Upper lobe of left lung (tissue), 4 donors: ENCODE measurements around the gene UST.

Experiments used
- CTCF ChIP-seq, 6 experiments: fragments of 450-650 bp in 4 of 6; fragments of 200-600 bp in 2 of 6; sonication (generic) in 2 of 6; IDR thresholded peaks; one replicate each; pipeline ENCODE4 v1.5.1; 2016 to 2019; ENCODE audit warnings: antibody characterized with exemption in 6 of 6
- EP300 ChIP-seq, 4 donors: sonication (generic); formaldehyde crosslinking; IDR thresholded peaks; one replicate each; pipeline ENCODE4 v1.5.1; 2017; ENCODE audit warnings: antibody characterized with exemption in 4 of 4, control low read depth in 2 of 4

GRCh38 chr6:148828047-148828446 lies 81.2 kb downstream of the UST start:
- TF ChIP-seq CTCF (IDR thresholded peaks at IDR 0.05), result no peak
- TF ChIP-seq EP300 (IDR thresholded peaks at IDR 0.05), result no peak
